ENCODE results near the gene XPO4. TPM values are rescaled to one million over a fixed set of nuclear protein-coding genes. Genes with fewer than 3 reads are reported as not detected.
"Not testable (repeated sequence)": the region's sequence is repeated elsewhere in the genome, so short reads cannot be mapped to it uniquely, and the experiment has no call there.

Gene XPO4
- total and polyA plus RNA-seq, 10 of the 15 experiments (the other 5 are each of a cell fraction or from before 2014, with no cell fraction given): 3.6 to 24.9 (median 18.4) TPM

- TF ChIP-seq KLF5 (IDR thresholded peaks at IDR 0.05; ENCODE audit: partially characterized antibody) (peak; percentile 76), ATF3 (IDR thresholded peaks at IDR 0.05; ENCODE audit: borderline replicate concordance, extremely low read depth, low read depth, low read length) (peak; percentile 47; the same call in 1 of the 2 replicates), ESRRA (IDR thresholded peaks at IDR 0.05; ENCODE audit: low read length) (no peak; the same call in 1 of the 2 replicates)
These were observed at the start of gene XPO4 (continued) for GRCh38 chr13:20902438-20903163.

- in situ Hi-C loops (cut with MboI) (loop anchor here (25.0 kb wide), 1 partner anchor 1839 kb away; no protein-coding TSS in a partner anchor), intact Hi-C loops (cut with micrococcal nuclease; ENCODE audit: unreplicated experiment) (loop anchor here (10.0 kb wide), 1 partner anchor 127 kb away; no protein-coding TSS in a partner anchor)
- H3K4me1 ChIP-seq (ENCODE audit: control insufficient read depth, insufficient read depth, low read length); H4K20me1 ChIP-seq (ENCODE audit: control insufficient read depth, insufficient read depth); DNase-seq (ENCODE audit: low read depth, low spot score); H2AFZ ChIP-seq (ENCODE audit: control insufficient read depth, low read depth, low read length); H3K79me2 ChIP-seq (ENCODE audit: control insufficient read depth, insufficient read depth, low read length); H3K4me3 ChIP-seq; CTCF ChIA-PET; ATAC-seq; H3K4me2 ChIP-seq (ENCODE audit: control insufficient read depth, insufficient read depth); H3K27ac ChIP-seq (ENCODE audit: control insufficient read depth, insufficient read depth); H3K9me3 ChIP-seq (replicated peaks; ENCODE audit: control insufficient read depth, insufficient read depth, low read length); H3K36me3 ChIP-seq (ENCODE audit: control insufficient read depth in 2 of 2, insufficient read depth in 2 of 2, low read length in 1 of 2); FAIRE-seq; POLR2A ChIA-PET; BruUV-seq (replicated peaks); RAD21 ChIA-PET (ENCODE audit: unreplicated experiment); H3K9ac ChIP-seq (ENCODE audit: control insufficient read depth, insufficient read depth, low read length); H3K27me3 ChIP-seq (replicated peaks in 1 of 2; ENCODE audit: control insufficient read depth in 2 of 2, insufficient read depth in 2 of 2, low read length in 1 of 2): not testable (repeated sequence)
- SMC1A ChIA-PET (ENCODE audit: uncharacterized antibody, unreplicated experiment): interaction anchor here (0.8 kb wide), 1 partner anchor 162 kb away, joined by 3 read pairs; no protein-coding TSS in a partner anchor
- WGBS (ENCODE audit: insufficient coverage, insufficient replicate concordance, low lambda C conversion rate, missing lambda C conversion rate): 66% methylated on average over 2 of the region's 3 CpGs
These were observed 45.5 kb upstream of the XPO4 start for GRCh38 chr13:20948001-20948400.

Measured in GM12878 (cell line).